Stimulated activated CD8-positive, alpha-beta memory T cell treated with anti-CD3 and anti-CD28 coated beads, Interleukin-7, amount 100 ng/mL, for 24 hours (primary cell): ENCODE measurements around the gene TMEM259.
"Not testable (repeated sequence)": the region's sequence is repeated elsewhere in the genome, so short reads cannot be mapped to it uniquely, and the experiment has no call there.

Experiments
- DNase-seq: peaks from one replicate; pipeline ENCODE4 v3.0.0-alpha.2; 2020; ENCODE audit warnings: low read depth

The TMEM259 gene

GRCh38 chr19:1039646-1040475 lies 18.9 kb upstream of the TMEM259 start, which contains the start of gene ABCA7:
TSS of gene ABCA7 (plus strand) at chr19:1040107. CDS start at chr19:1041362, 1,255 bp downstream.
- DNase-seq = peak; percentile 99

GRCh38 chr19:1038978-1039645 lies 18.2 kb upstream of the TMEM259 start:
- DNase-seq = no peak

- DNase-seq = no peak
These were observed 16.7 kb upstream of the TMEM259 start for GRCh38 chr19:1037621-1038064.

GRCh38 chr19:1035998-1036621 lies 15.2 kb upstream of the TMEM259 start:
- no peak for DNase-seq

GRCh38 chr19:1032264-1032867 lies 11.4 kb upstream of the TMEM259 start:
- no peak for DNase-seq

- DNase-seq = no peak
These were observed 7.4 kb upstream of the TMEM259 start for GRCh38 chr19:1028062-1028926.

- no peak for DNase-seq
These were observed 6.7 kb upstream of the TMEM259 start for GRCh38 chr19:1027650-1028061.

- DNase-seq = no peak
These were observed 6.1 kb upstream of the TMEM259 start for GRCh38 chr19:1026783-1027649.

GRCh38 chr19:1025960-1026782 lies 5.2 kb upstream of the TMEM259 start, which contains the start of gene CNN2:
TSS of gene CNN2 (plus strand) at chr19:1026608. CDS start at chr19:1026662, 54 bp downstream.
- DNase-seq = no peak

GRCh38 chr19:1025080-1025479 lies 4.2 kb upstream of the TMEM259 start:
- DNase-seq = not testable (repeated sequence)

GRCh38 chr19:1023883-1024188 lies 2.9 kb upstream of the TMEM259 start:
- not testable (repeated sequence) for DNase-seq

- no peak for DNase-seq
These were observed 699 bp downstream of the TMEM259 start for GRCh38 chr19:1019980-1020867.

- DNase-seq = no peak
These were observed 1.3 kb downstream of the TMEM259 start for GRCh38 chr19:1019616-1019961.

- DNase-seq = no peak
These were observed 1.8 kb downstream of the TMEM259 start for GRCh38 chr19:1018932-1019615.

GRCh38 chr19:1018393-1018792 lies 2.5 kb downstream of the TMEM259 start:
- DNase-seq = no peak

GRCh38 chr19:1017906-1018305 lies 3.0 kb downstream of the TMEM259 start:
- DNase-seq = no peak

- DNase-seq = no peak
These were observed 3.6 kb downstream of the TMEM259 start for GRCh38 chr19:1017115-1017905.
